Stomach (tissue), 4 donors: ENCODE measurements around the gene AUH.

Experiments
- POLR2AphosphoS5 ChIP-seq, 3 donors: sonication (generic); formaldehyde crosslinking; IDR thresholded peaks; one replicate each; pipeline ENCODE4 v1.6.1; 2016; ENCODE audit warnings: antibody characterized with exemption in 3 of 3
- TF ChIP-seq, protein P1 (sequence below), 7 experiments: fragments of 450-650 bp in 4 of 7; fragments of 200-600 bp in 3 of 7; sonication (generic) in 3 of 7; IDR thresholded peaks; one replicate each; pipeline ENCODE4 v1.5.1; 2016 to 2019; ENCODE audit warnings: antibody characterized with exemption in 7 of 7, control low read depth in 2 of 7, mild to moderate bottlenecking in 1 of 7

DNA sequence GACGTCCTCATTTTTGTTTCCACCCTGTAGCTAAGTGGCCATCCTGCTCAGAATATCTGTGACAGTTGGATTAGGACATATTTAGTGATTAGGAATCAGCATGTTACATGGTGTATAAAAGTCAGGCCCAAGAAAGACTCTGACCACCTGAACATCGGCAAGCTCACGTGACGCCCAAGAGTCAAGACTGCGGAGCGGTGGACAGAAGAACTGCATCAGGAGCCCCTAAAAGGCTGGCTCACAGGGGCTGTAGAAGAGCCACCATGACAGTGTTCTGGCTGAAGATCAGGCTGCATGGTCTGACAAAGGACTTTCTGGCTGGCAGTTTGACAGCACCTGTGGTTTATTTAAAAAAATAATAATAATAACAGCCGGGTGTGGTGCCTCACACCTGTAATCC is 185.3 kb downstream of the AUH start:
- TF ChIP-seq, protein P1, sequence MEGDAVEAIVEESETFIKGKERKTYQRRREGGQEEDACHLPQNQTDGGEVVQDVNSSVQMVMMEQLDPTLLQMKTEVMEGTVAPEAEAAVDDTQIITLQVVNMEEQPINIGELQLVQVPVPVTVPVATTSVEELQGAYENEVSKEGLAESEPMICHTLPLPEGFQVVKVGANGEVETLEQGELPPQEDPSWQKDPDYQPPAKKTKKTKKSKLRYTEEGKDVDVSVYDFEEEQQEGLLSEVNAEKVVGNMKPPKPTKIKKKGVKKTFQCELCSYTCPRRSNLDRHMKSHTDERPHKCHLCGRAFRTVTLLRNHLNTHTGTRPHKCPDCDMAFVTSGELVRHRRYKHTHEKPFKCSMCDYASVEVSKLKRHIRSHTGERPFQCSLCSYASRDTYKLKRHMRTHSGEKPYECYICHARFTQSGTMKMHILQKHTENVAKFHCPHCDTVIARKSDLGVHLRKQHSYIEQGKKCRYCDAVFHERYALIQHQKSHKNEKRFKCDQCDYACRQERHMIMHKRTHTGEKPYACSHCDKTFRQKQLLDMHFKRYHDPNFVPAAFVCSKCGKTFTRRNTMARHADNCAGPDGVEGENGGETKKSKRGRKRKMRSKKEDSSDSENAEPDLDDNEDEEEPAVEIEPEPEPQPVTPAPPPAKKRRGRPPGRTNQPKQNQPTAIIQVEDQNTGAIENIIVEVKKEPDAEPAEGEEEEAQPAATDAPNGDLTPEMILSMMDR (IDR thresholded peaks at IDR 0.05) = no peak
- TF ChIP-seq POLR2AphosphoS5 (IDR thresholded peaks at IDR 0.05) = no peak
